HG02870 (cell line): ENCODE data around the gene CEP43.

Experiments used
- ATAC-seq: cut with Tn5 transposase; IDR thresholded peaks from one replicate; pipeline ENCODE4 v1.9.1; 2021; ENCODE audit warnings: mild to moderate bottlenecking, moderate library complexity; ENCODE audit not compliant: unreplicated experiment

CEP43 gene, protein sequence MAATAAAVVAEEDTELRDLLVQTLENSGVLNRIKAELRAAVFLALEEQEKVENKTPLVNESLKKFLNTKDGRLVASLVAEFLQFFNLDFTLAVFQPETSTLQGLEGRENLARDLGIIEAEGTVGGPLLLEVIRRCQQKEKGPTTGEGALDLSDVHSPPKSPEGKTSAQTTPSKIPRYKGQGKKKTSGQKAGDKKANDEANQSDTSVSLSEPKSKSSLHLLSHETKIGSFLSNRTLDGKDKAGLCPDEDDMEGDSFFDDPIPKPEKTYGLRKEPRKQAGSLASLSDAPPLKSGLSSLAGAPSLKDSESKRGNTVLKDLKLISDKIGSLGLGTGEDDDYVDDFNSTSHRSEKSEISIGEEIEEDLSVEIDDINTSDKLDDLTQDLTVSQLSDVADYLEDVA

DNA sequence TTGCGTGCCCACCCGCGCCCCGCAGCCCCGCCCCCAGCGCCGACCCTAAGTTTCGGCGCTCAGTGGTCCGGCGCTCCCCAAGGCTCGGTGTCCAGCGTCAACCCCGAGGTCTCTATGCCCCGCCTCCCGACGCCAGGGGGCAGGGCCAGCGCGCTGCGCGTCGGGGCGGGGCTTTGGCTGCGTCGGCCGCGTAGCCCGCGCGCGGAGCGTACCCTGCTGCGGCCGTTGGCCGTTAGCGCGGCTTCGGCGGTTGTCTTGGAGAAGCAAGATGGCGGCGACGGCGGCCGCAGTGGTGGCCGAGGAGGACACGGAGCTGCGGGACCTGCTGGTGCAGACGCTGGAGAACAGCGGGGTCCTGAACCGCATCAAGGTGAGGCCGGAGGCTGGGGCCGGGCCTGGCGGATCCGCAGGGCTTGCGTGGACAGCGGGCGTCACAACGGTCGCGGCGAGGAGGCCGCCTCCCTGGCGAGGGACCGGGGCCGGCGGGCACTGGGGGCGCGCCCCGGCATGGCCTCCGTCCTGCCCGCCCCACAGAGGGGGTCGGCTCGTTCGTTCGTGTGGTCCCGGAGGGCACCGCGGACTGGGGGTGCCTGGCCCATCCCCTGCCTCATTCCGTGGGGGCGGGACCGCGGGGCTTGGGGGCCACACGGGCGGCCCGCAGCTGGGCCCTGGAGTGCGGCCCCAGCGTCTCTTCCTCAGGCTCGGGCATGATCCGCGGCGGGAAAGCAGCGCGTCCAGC is at the start of gene CEP43:
Gene CEP43 (plus strand): TSS at position 253 of the 739 bp plus-strand sequence. CDS start 16 bp downstream, at position 269.
- peak; percentile 80 for ATAC-seq

DNA sequence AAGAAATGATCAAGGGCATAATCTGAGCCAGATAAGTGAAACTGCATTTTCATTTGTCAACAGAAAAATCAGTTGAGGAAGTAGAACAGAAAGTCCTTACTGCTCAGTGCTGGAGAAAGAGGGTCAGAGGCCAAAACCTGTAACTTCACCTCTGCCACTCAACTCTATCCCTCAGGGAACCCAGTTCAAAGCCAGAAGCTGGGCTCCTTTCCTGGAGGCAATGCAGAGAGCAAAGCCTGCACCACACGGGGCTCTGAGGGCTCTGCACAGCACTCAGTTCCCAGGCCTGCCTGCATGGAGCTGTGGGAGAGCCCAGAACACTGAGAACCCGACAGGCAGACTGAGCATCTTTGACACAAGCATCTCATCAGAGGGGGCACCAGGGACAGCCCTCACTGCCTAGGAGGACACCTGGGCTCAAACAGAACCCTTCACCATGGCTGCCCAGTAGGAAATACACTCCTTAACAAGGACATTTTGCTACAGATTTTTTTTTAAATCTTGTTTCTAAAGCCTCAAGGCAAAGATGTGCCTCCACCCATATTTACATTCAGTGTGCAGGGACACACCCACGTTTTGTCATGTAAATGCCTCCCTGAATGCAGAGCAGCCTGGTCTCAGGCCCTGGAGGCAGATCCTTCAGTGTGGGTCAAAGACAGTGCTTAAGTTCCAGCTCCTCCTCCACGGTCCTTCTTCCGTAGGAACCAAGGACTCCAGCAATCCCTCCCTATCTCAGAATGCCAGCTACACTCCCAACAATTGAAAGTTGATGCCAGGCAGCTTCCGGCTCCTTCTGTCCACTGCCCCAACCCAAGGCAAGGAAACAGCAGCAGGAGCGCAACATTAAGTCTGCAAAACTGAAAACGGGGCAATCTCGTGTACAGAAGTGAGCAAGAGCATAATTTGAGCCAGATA is 49.4 kb upstream of the CEP43 start:
- ATAC-seq = no peak

DNA sequence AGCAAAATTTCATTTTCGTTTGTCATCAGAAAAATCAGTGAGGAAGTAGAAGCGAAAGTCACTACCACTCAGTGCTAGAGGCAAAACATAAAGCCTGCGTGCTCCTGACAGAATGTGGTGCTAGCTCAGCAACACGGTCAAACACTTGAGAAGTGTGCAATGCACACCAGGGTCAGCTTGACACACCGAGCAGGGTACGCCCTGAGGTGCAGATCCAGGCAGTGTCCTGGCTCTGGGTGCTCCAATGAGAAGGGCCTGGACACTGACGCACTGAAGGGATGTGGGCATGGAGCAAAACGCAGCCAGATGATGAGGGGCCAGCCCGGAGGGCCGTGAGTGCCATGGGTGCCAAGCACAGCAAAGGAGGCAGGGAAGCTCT is 48.8 kb upstream of the CEP43 start:
- ATAC-seq = peak; percentile 38

DNA sequence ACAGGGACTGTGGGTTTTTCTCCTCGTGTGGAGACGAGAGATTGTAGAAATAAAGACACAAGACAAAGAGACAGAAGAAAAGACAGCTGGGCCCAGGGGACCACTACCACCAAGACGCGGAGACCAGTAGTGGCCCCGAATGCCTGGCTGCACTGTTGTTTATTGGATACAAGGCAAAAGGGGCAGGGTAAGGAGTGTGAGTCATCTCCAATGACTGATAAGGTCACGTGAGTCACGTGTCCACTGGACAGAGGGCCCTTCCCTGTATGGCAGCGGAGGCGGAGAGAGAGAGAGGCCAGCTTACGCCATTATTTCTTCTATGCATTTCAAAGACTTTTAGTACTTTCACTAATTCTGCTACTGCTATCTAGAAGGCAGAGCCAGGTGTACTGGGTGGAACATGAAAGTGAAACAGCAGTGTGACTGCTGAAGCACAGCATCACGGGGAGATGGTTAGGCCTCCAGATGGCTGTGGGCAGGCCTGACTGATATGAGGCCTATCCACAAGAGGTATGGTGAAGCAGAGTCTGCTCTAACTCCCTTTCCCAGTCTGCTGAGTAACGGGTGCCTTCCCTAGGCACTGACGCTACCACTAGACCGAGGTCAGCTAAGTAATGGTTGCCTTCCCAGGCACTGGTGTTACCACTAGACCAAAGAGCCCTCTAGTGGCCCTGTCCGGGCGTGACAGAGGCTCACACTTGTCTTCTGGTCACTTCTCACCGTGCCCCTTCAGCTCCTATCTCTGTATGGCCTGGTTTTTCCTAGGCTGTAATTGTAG is 48.1 kb upstream of the CEP43 start:
- ATAC-seq = peak; percentile 89

DNA sequence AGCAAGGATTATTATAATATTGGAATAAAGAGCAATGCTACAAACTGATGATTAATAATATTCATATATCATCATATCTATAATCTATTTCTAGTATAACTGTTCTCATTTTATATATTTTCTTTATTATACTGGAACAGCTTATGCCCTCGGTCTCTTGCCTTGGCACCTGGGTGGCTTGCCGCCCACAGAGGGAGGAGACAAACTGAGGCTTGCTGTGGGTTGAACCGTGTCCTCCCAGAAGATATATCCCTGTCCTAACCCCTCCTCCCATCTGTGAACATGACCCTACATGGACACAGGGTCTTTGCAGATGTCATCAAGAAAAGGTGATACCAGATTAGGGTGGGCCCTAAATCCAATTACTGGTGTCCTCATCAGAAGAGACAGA is 47.5 kb upstream of the CEP43 start:
- no peak for ATAC-seq

DNA sequence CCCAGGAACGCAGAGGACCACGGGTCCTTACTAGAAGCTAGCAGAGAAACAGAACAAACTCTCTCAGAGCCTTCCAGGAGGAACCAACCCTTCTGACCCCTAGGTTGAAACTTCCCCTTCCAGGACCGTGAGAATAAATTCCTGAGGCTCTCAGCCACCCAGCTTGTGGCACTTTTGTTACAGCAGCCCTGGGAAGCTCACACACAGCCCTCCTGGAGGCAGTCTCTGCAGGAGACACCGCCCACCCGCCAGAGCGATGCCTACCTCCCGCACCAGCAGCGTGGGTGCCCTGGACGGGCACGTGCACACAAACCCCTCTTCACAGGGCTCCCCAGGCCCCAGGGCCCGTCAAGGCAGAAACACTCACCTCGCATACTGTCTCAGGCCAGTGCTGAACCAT is 47.1 kb upstream of the CEP43 start:
- no peak for ATAC-seq

DNA sequence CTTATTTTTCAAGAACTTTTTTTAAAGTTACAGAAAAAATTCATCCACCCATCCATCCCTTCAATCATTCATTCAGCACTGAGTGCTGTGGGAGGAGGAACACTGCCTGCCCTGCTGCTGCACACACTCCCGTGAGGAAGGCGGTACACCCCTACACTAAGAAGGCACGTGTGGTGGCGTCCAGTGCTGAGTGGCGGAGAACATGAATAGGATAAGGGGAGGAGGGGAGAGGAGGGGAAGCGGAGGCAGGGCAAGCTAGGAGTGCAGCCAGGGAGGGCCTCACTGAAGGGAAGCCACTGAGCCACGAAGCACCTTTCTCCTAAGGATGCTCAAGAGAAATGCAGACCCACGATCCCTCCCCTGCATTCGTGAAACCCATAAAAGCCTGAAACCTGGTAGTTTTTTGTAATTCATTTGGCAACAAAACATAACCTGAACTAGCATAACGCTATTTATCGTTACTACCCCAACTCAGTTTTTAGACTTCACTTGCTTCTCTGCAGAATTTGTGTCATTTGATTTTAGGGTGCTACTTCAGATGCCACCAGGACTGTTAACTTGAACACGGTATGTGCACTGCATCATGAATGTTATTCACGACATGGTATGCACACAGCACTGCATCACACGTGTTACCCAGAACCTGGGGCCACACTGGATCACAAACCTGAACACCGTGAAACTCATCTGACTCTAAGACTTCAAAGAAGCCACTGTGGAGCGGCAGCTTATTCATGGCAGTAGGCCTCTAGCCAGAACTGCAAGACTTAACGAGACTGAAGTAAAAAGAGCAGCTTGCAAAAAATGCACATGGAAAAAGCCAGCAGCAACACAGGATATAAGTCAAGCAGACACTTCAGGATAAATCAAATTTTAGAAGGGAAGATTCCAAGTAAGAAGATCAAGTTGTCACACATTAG is 46.4 kb upstream of the CEP43 start:
- ATAC-seq = no peak

DNA sequence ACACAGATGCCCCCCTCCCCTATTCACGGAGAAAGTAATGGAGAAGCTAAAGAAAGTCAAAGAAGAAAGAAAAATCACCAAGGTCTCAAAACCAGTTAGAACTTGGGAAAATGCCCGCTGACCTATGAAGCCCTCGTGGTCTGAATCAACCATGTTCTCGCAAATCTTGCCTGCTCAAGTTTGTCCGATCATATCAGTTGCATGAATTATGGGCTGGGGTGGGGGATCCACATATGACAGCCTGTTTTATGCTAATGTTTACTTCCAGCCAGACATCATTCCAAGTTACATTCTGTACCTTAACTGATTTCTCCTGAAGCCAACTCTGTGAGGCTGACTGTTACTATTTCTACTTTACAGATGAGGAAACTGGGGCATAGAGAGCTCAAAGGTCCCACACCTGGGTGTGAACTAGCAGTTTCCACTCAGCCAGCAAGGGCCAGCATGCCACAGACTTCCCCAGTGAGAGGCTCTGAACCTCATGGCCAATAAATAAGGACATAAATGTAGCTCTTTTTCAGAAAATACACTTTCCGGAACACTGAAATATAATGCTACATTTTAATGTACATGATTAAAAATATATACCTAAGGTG is 45.0 kb upstream of the CEP43 start:
- ATAC-seq = no peak

DNA sequence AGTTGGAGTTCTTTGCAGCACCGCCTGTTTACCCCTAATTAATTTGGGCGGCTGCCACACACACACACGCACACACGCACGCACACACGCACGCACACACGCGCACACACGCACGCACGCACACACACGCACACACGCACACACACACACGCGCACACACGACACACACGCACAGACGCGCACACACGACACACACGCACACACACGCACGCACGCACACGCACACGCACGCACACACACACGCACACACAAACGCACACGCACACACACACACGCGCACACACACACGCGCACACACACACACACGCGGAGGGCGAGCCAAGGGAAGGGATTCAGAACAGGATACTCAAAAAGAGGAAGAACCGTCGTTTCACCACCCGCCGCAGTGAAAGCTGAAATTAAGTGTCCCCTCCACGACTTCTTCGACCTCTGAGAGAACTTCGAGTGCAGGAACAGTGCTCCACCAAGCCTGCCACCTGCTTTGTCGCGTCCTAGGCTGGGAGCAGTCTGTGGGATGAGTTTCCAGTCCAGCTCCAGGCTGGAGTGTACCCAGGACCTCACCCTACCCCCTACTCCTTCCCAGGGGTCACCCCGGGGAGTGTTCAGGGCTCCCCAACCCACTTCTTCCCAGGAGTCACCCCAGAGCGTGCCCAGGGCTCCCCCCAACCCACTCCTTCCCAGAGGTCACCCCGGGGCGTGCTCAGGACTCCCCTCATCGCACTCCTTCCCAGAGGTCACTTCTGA is 43.9 kb upstream of the CEP43 start:
- no peak for ATAC-seq

DNA sequence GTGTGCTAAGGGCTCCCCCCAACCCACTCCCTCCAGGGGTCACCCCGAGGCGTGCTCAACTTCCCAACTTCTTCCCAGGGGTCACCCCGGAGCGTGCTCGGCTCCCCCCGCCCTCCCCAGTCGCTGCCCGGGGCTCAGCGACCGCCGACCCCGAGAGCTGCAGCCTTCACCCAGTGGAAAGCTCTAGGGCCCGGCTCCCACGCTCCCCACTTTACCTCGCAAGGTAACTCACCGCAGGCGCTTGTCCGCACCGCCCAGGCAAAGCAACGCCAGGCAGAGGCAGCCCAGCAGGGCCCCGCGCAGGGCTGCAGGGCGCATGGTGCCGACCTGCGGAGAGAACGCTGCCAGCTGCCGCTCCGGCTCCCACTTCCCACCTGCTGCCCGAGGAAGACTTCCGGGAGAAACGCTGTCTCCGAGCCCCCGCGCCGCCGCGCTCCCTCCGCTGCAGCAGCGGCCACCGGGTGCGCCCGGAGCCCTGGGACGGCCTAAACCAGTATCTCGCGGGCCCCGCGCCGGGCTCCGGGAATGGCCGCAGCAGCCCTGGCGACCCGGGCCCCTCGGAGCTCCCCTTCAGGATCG is 43.2 kb upstream of the CEP43 start:
- ATAC-seq = peak; percentile 3

DNA sequence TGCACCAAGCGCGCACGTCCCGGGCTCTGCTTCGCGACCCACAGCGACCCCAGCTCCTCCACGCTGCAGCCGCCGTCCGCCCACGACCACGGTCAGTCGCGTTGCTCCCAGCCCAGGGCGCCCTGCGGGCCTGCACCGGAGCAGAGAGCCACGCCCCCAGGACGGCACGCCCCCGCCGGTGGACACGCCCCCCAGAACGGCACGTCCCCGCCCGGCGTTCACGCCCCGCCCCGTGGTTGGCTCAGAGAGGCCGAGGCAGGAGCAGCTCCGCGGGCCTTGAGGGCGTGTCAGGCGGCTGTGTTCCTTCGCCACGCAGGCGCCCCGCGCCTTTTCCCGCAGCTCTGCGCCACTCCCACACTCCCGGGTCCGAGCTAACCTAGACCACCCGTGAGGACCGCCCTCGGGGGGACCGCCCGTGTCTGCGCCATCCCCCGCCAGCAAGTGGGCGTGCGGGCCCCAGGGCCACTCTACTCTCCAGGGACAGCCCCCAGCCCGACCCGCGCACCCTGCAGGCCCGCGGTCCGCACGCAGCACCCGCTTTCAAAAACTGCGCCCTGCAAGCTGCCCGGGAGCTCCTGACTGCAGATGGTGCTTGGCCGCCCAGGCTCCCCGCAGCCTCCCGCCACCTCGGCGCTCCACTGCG is 42.6 kb upstream of the CEP43 start, which contains the start of gene RNASET2:
Gene RNASET2 (minus strand): TSS at position 107 of the 643 bp plus-strand sequence. CDS start 368 bp downstream, outside the sequence.
- ATAC-seq = peak; percentile 60

DNA sequence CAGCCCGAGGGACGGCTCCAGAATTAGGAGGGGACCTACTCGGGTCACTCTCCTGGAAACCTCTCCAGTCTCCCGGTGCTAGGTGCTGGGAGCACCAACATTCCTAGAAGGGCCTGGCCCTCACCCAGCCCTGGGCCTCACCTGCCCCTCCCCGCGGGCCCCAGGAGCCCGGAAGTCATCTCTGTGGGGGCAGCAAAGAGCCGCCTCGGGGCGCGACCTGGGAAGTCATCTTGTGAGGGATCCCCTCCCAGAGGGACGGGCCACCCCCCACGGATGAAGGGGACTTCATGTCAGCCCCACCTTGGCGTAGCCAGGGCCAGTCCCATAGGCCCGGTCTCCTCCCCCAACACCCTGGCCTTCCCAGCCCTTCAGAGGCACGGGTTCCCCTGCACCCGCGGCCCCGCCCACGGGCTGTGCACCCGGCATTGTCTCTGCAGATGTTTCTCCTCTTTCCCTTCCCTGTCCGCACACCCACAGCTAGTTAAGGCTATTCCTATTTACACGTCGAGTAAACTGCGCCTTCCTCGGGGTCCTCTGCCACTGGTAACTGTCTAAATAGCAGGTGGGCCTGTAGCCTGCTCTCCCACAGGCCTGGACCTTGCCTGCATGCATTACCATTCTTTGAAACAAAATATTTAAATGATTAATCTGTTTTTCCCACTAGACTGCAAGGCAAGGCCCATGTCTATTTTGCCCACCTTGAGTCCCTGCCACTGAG is 42.0 kb upstream of the CEP43 start:
- ATAC-seq = peak; percentile 29

DNA sequence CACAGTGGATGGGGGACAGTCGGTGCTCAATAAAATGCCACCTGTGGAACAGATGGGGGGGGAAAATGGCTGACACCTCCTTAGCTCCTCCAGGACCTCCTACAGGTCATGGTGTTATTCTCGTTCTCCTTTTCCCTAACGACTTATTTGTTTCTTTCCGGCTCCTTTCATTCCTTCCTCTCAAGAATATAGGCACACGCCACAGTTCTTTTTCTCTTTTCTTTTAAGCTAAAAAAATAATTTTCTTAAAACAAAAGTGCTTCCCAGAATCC is 41.5 kb upstream of the CEP43 start:
- no peak for ATAC-seq

DNA sequence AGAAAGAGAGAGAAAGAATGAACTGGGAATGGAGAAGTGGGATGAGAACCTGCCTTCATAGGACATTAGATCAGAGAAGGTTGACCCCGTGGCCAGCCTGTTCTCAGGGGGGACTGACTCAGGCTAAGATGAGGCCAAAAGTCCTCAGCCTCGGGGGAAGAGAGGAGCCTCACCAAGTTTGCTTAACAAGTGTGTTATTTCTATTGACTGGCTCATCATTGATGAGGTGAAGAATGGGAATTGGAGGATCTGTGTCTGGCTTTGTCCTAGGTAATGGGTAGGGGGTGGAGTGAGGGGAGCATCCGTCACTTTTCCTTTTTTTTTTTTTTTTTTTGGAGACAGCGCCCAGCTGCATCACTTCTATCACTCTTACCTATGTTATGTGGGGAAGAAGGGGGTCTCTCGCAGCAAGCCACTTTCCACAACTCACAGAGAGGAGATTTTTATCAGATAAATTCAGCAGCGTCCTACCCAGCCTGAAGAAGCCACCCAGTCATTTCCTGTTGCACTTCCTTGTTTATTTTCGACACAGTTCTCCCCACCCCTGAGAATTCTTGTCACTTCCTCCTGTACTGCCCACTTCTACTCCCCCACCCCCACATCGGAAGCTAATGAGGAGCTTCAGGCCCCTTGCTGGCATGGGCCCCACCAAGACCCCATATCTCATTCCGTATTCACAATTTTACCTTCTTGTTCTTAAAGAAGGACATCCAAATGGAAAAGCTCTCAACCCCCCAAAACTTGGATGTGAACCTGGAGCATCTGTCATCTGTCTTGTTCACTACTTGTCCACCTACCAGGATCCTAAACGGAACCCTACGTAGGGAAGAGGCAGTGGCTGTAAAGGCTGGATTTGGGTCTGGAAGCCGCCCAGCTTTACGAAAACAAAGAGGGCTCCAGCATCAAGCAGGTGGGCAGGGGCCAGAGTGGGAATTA is 40.0 kb upstream of the CEP43 start:
- ATAC-seq = no peak

DNA sequence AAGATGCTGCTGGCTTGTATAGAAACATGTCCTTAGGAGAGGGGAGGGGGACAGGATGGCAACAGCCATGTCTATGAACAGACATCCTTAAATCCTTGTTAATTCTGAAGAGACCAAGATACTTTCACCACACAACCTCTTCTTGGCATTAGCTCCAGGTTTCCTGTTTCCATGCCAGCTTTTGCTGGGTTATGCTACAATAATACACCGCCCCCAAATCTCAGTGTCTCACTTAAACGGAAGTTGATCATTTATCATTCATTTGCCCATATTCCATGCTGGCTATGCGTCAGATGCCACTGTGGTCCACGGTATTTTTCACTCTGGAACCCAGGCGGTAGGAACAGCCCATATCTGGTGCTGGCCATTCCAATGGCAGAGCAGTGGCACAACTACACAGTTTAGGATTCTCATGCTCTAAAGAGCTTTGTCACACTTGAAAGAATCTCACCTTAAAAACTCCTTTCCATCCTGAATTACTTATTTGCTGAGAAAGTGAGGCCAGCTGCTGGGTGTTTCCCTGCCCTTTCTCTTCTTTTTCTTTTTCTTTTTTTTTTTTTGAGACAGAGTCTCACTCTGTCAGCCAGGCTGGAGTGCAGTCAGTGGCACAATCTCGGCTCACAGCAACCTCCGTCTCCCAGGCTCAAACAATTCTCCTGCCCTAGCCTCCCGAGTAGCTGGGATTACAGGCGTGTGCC is 39.1 kb upstream of the CEP43 start:
- no peak for ATAC-seq
